ENCODE measurements around the gene DMD. TPM values are rescaled to one million over a fixed set of nuclear protein-coding genes. Genes with fewer than 3 reads are reported as not detected.

DMD gene
- total and polyA plus RNA-seq, 2 of the 8 experiments (the other 6 are each of a cell fraction or from before 2014, with no cell fraction given), result 4.8 to 7.4 TPM

- ChIA-PET POLR2A (ENCODE audit: partially characterized antibody) (no interaction called here), CTCF (ENCODE audit: partially characterized antibody) (no interaction called here)
- Histone ChIP-seq H2BK120ac (replicated peaks; ENCODE audit: low read depth, low read length) (no peak overlapping the region), H2BK15ac (ENCODE audit: low read length) (no peak overlapping the region), H3K9me3 (ENCODE audit: insufficient read depth in 2 of 2, low read depth in 1 of 2, low read length in 1 of 2) (no peaks in the 10 kb centered on the region), H3K36me3 (ENCODE audit: control insufficient read depth in 2 of 4, insufficient read depth in 4 of 4, low read length in 3 of 4) (no peaks in the 10 kb centered on the region), H3K23ac (ENCODE audit: insufficient read length) (no peak overlapping the region), H2BK5ac (ENCODE audit: low read depth, low read length) (no peak overlapping the region), H2AK5ac (ENCODE audit: low read depth, low read length) (no peak overlapping the region), H3K79me2 (ENCODE audit: control insufficient read depth in 1 of 2, insufficient read depth in 2 of 2, low read length in 2 of 2) (no peaks in the 10 kb centered on the region), H3K56ac (replicated peaks; ENCODE audit: insufficient read length, low read depth, low read length) (no peak overlapping the region), H3K4me1 (replicated peaks in 1 of 4; ENCODE audit: control insufficient read depth in 3 of 4, insufficient read depth in 4 of 4, low read length in 3 of 4) (no peaks in the 10 kb centered on the region), H3K4ac (replicated peaks; ENCODE audit: insufficient read length, low read depth, low read length) (no peak overlapping the region), H3K9ac (replicated peaks in 1 of 4; ENCODE audit: extremely low read depth in 1 of 4, low read depth in 3 of 4, low read length in 3 of 4) (no peak overlapping the region), H3K4me3 (ENCODE audit: extremely low read depth in 1 of 4, insufficient read depth in 2 of 4, low read depth in 3 of 4, low read length in 4 of 4) (no peak overlapping the region), H3K4me2 (ENCODE audit: insufficient read depth in 1 of 2, low read depth in 2 of 2, low read length in 2 of 2) (no peak overlapping the region), H4K91ac (replicated peaks; ENCODE audit: insufficient read length, low read length) (no peak overlapping the region), H3K18ac (ENCODE audit: extremely low read depth, low read length) (no peak overlapping the region), H4K8ac (ENCODE audit: extremely low read depth, insufficient read depth, low read length) (no peak overlapping the region), H2BK12ac (ENCODE audit: low read depth, low read length) (no peak overlapping the region), H3K27me3 (replicated peaks in 1 of 4; ENCODE audit: control insufficient read depth in 3 of 4, extremely low read depth in 1 of 4, insufficient read depth in 3 of 4, low read length in 3 of 4) (no peaks in the 10 kb centered on the region), H4K5ac (ENCODE audit: insufficient read length, low read depth, low read length) (no peak overlapping the region), H3K23me2 (ENCODE audit: low read depth, low read length) (no peaks in the 10 kb centered on the region), H2BK20ac (ENCODE audit: low read length) (no peak overlapping the region), H3K27ac (ENCODE audit: low read depth, low read length) (no peak overlapping the region), H4K20me1 (replicated peaks in 1 of 2; ENCODE audit: control insufficient read depth in 1 of 2, insufficient read depth in 2 of 2, low read length in 2 of 2) (no peaks in the 10 kb centered on the region), H3K79me1 (ENCODE audit: low read depth, low read length) (no peaks in the 10 kb centered on the region), H2AFZ (ENCODE audit: low read length) (no peak overlapping the region), H3K14ac (ENCODE audit: insufficient read length) (no peak overlapping the region)
- FAIRE-seq, result peak; percentile 24
- WGBS, 2 experiments (ENCODE audit: extremely low coverage in 1 of 2, insufficient coverage in 1 of 2, insufficient read length in 1 of 2, insufficient replicate concordance in 2 of 2, low coverage in 1 of 2, low lambda C conversion rate in 2 of 2, missing lambda C conversion rate in 1 of 2), result 93% methylated on average over 1 of the region's 1 CpG; no CpG with 5 or more reads in 1 of the 2 experiments
- DNase-seq (ENCODE audit: low read depth in 1 of 2, low spot score in 2 of 2), result no peak
- no peak for TF ChIP-seq CTBP2 (IDR thresholded peaks at IDR 0.05; ENCODE audit: borderline replicate concordance, insufficient read depth, insufficient read length, low read length)
- no peak for TF ChIP-seq MAX (IDR thresholded peaks at IDR 0.05)
- no peak for TF ChIP-seq SIN3A (conservative IDR thresholded peaks at IDR 0.05 in 1 of 2, IDR thresholded peaks at IDR 0.05 in 1 of 2; ENCODE audit: low read depth in 1 of 2, low read length in 2 of 2)
- no peak for TF ChIP-seq CREB1 (IDR thresholded peaks at IDR 0.05)
- no peak for TF ChIP-seq SP2 (IDR thresholded peaks at IDR 0.05; ENCODE audit: low read length)
- TF ChIP-seq CHD1 (IDR thresholded peaks at IDR 0.05; ENCODE audit: low read depth, low read length), result no peak
- TF ChIP-seq TAF7 (optimal IDR thresholded peaks at IDR 0.05; ENCODE audit: borderline replicate concordance, low read depth, low read length), result no peak
- TF ChIP-seq TEAD4 (IDR thresholded peaks at IDR 0.05; ENCODE audit: low read depth, low read length), result no peak
- TF ChIP-seq TCF12 (IDR thresholded peaks at IDR 0.05; ENCODE audit: low read depth, low read length), result no peak
- TF ChIP-seq NANOG (IDR thresholded peaks at IDR 0.05; ENCODE audit: insufficient read depth, low read depth, low read length, poor library complexity, severe bottlenecking), result no peak
- TF ChIP-seq GABPA (IDR thresholded peaks at IDR 0.05; ENCODE audit: borderline replicate concordance, insufficient read depth, low read length), result no peak
- TF ChIP-seq ATF3 (IDR thresholded peaks at IDR 0.05; ENCODE audit: insufficient read depth, low read depth, low read length), result no peak
- TF ChIP-seq POLR2AphosphoS5 (IDR thresholded peaks at IDR 0.05; ENCODE audit: low read depth, low read length), result no peak
- TF ChIP-seq HDAC6 (IDR thresholded peaks at IDR 0.05; ENCODE audit: low read depth, low read length), result no peak
Observed at GRCh38 chrX:32744921-32745320, 466.4 kb downstream of the DMD start.

Data from H1 (cell line).